WTC11 (cell line): Measurements from ENCODE around the gene PLSCR4.

Experiments used
- AFF4 ChIP-seq: sonication (generic); formaldehyde crosslinking; IDR thresholded peaks from 2 replicates; pipeline ENCODE4 v1.8.1; 2023; ENCODE audit warnings: mild to moderate bottlenecking, missing genetic modification reagents, borderline replicate concordance
- ATF2 ChIP-seq: sonication (generic); formaldehyde crosslinking; IDR thresholded peaks from 2 replicates; pipeline ENCODE4 v1.8.1; 2022; ENCODE audit warnings: low read depth, missing genetic modification reagents, borderline replicate concordance
- CREB1 ChIP-seq: sonication (generic); formaldehyde crosslinking; IDR thresholded peaks from 2 replicates; pipeline ENCODE4 v1.8.0; 2023; ENCODE audit warnings: mild to moderate bottlenecking, missing genetic modification reagents
- TP53 ChIP-seq: sonication (generic); formaldehyde crosslinking; IDR thresholded peaks from 2 replicates; pipeline ENCODE4 v1.8.1; 2023; ENCODE audit warnings: mild to moderate bottlenecking, missing genetic modification reagents
- ZNF423 ChIP-seq: fragments of 250-450 bp; sonication (Bioruptor Pico); IDR thresholded peaks from 2 replicates; pipeline ENCODE4 v2.1.2; 2022; ENCODE audit warnings: mild to moderate bottlenecking, moderate library complexity

GRCh38 chr3:146283781-146284445 lies 33.0 kb upstream of the PLSCR4 start:
- TF ChIP-seq TP53 (CRISPR knock-in tag) (no peak), CREB1 (CRISPR knock-in tag) (no peak), ZNF423 (no peak), ATF2 (CRISPR knock-in tag) (no peak), AFF4 (CRISPR knock-in tag) (no peak)
